Hepatocyte (in vitro differentiated cells): ENCODE results near the gene ADH1B. TPM values are rescaled to one million over a fixed set of nuclear protein-coding genes. Genes with fewer than 3 reads are reported as not detected.

ENCODE experiments used
- DNase-seq: peaks from one replicate; pipeline ENCODE4 v3.0.0-alpha.2; 2016; ENCODE audit warnings: low spot score
- H2AFZ ChIP-seq: fragments of 200-600 bp; sonication (generic); 2 replicates; pipeline ENCODE4 v1.6.0; 2016; ENCODE audit warnings: antibody characterized with exemption, mild to moderate bottlenecking
- H3K27ac ChIP-seq: fragments of 200-600 bp; sonication (generic); 2 replicates; pipeline ENCODE4 v1.5.1; 2016; ENCODE audit warnings: mild to moderate bottlenecking
- H3K27me3 ChIP-seq: fragments of 200-600 bp; sonication (generic); 2 replicates; pipeline ENCODE4 v1.6.1; 2016
- H3K36me3 ChIP-seq: fragments of 200-600 bp; sonication (generic); replicated peaks from 2 replicates; pipeline ENCODE4 v1.5.1; 2016; ENCODE audit warnings: low read depth; ENCODE audit not compliant: insufficient read depth
- H3K4me1 ChIP-seq: fragments of 200-600 bp; sonication (generic); 2 replicates; pipeline ENCODE4 v1.5.1; 2016; ENCODE audit warnings: mild to moderate bottlenecking, moderate library complexity; ENCODE audit not compliant: insufficient read depth
- H3K4me2 ChIP-seq: fragments of 200-600 bp; sonication (generic); 2 replicates; pipeline ENCODE4 v1.6.0; 2016
- H3K4me3 ChIP-seq: fragments of 200-600 bp; sonication (generic); 2 replicates; pipeline ENCODE4 v1.5.1; 2016; ENCODE audit warnings: mild to moderate bottlenecking
- H3K79me2 ChIP-seq: fragments of 200-600 bp; sonication (generic); 2 replicates; pipeline ENCODE4 v1.6.0; 2017; ENCODE audit warnings: mild to moderate bottlenecking
- H3K9me2 ChIP-seq: fragments of 200-600 bp; sonication (generic); replicated peaks from 2 replicates; pipeline ENCODE4 v1.6.0; 2017; ENCODE audit warnings: mild to moderate bottlenecking; ENCODE audit not compliant: insufficient read depth
- H3K9me3 ChIP-seq: fragments of 200-600 bp; sonication (generic); 2 replicates; pipeline ENCODE4 v1.5.1; 2016; ENCODE audit warnings: low read depth, mild to moderate bottlenecking
- H4K20me1 ChIP-seq: fragments of 200-600 bp; sonication (generic); 2 replicates; pipeline ENCODE4 v1.6.0; 2016; ENCODE audit warnings: mild to moderate bottlenecking; ENCODE audit not compliant: insufficient read depth, poor library complexity, severe bottlenecking
- CTCF ChIP-seq: fragments of 200-600 bp; sonication (generic); IDR thresholded peaks from 2 replicates; pipeline ENCODE4 v1.5.1; 2016; ENCODE audit warnings: antibody characterized with exemption, mild to moderate bottlenecking; ENCODE audit not compliant: poor library complexity
- EZH2 ChIP-seq: fragments of 200-600 bp; sonication (generic); IDR thresholded peaks from 2 replicates; pipeline ENCODE4 v1.6.1; 2016; ENCODE audit warnings: antibody characterized with exemption, mild to moderate bottlenecking, borderline replicate concordance
- EZH2phosphoT487 ChIP-seq: fragments of 200-600 bp; sonication (generic); IDR thresholded peaks from one replicate; pipeline ENCODE4 v1.6.1; 2018; ENCODE audit warnings: antibody characterized with exemption, mild to moderate bottlenecking, low read depth, moderate library complexity; ENCODE audit not compliant: unreplicated experiment, severe bottlenecking
- WGBS: methylation state at CpG from one replicate; pipeline ENCODE4 v1.1.6; 2016; ENCODE audit warnings: low lambda C conversion rate; ENCODE audit errors: missing lambda C conversion rate; 5-methylcytosine and 5-hydroxymethylcytosine counted together
- polyA plus RNA-seq: library from polyadenylated mRNA; unstranded; fragments of >200 nt; fragmentation: Nextera tagmentation; extraction: Ambion mirVana; gene quantifications from 2 replicates; pipeline ENCODE4 v1.2.1, GENCODE V29; 2016
- total RNA-seq: library from RNA; depleted of rRNA; stranded (reverse); fragments of >200 nt; gene quantifications from 2 replicates; pipeline ENCODE4 v1.2.3, GENCODE V29; 2014

Gene ADH1B
- total and polyA plus RNA-seq, 2 experiments from 2014 or later, result 4.4 to 8.2 TPM

GRCh38 chr4:99275050-99275449, 46.2 kb downstream of the ADH1B start:
- Histone ChIP-seq H3K4me3 (no peak overlapping the region), H3K9me3 (no peaks in the 10 kb centered on the region), H3K27ac (no peak overlapping the region), H3K9me2 (no peaks in the 10 kb centered on the region), H3K79me2 (no peaks in the 10 kb centered on the region), H3K4me2 (no peak overlapping the region), H2AFZ (no peak overlapping the region), H3K27me3 (no peaks in the 10 kb centered on the region), H4K20me1 (no peaks in the 10 kb centered on the region), H3K4me1 (no peaks in the 10 kb centered on the region), H3K36me3 (no peaks in the 10 kb centered on the region)
- no peak for DNase-seq
- WGBS, result 92% methylated on average over 5 of the region's 5 CpGs
- TF ChIP-seq EZH2, result no peak
- no peak for TF ChIP-seq CTCF
- TF ChIP-seq EZH2phosphoT487, result no peak

- H4K20me1 ChIP-seq, result no peaks in the 10 kb centered on the region
- H3K4me2 ChIP-seq, result no peak overlapping the region
- no peak for DNase-seq
- 100% methylated on average over 2 of the region's 2 CpGs for WGBS
- H3K9me3 ChIP-seq, result no peaks in the 10 kb centered on the region
- H3K4me1 ChIP-seq, result no peaks in the 10 kb centered on the region
- H3K4me3 ChIP-seq, result no peak overlapping the region
- H3K9me2 ChIP-seq, result no peaks in the 10 kb centered on the region
- TF ChIP-seq EZH2, result no peak
- TF ChIP-seq EZH2phosphoT487, result no peak
- TF ChIP-seq CTCF, result no peak
- no peaks in the 10 kb centered on the region for H3K36me3 ChIP-seq
- no peak overlapping the region for H3K27ac ChIP-seq
- no peaks in the 10 kb centered on the region for H3K79me2 ChIP-seq
- no peak overlapping the region for H2AFZ ChIP-seq
- no peaks in the 10 kb centered on the region for H3K27me3 ChIP-seq
Observed at GRCh38 chr4:99273704-99274103, 47.5 kb downstream of the ADH1B start.

- Histone ChIP-seq H3K9me2 (no peaks in the 10 kb centered on the region), H4K20me1 (no peaks in the 10 kb centered on the region), H3K79me2 (no peaks in the 10 kb centered on the region), H3K27me3 (no peaks in the 10 kb centered on the region), H3K36me3 (no peaks in the 10 kb centered on the region), H3K9me3 (no peaks in the 10 kb centered on the region), H2AFZ (no peak overlapping the region), H3K4me3 (no peak overlapping the region), H3K27ac (no peak overlapping the region), H3K4me2 (no peak overlapping the region), H3K4me1 (no peaks in the 10 kb centered on the region)
- TF ChIP-seq CTCF (no peak), EZH2 (no peak)
- no peak for DNase-seq
Observed at GRCh38 chr4:99264927-99265326, 56.3 kb downstream of the ADH1B start.

Other genes with a start within 250 kb of the ADH1B start
- gene ADH5, start 232.6 kb downstream of the ADH1B start, total RNA-seq, result 169 and 200 TPM in 2 replicates
- 128 and 149 TPM in 2 replicates for gene ADH5, start 232.6 kb downstream of the ADH1B start, polyA plus RNA-seq
- gene ADH4, start 177.1 kb downstream of the ADH1B start, total RNA-seq, result 23.5 and 24.0 TPM in 2 replicates
- gene ADH4, start 177.1 kb downstream of the ADH1B start, polyA plus RNA-seq, result 9.2 and 11.0 TPM in 2 replicates
- 23.1 and 23.6 TPM in 2 replicates for gene ADH6, start 102.2 kb downstream of the ADH1B start, total RNA-seq
- 11.9 and 16.0 TPM in 2 replicates for gene ADH6, start 102.2 kb downstream of the ADH1B start, polyA plus RNA-seq
- gene ADH1A, start 30.4 kb downstream of the ADH1B start, total RNA-seq, result 37.6 and 39.0 TPM in 2 replicates
- gene ADH1A, start 30.4 kb downstream of the ADH1B start, polyA plus RNA-seq, result 17.3 and 26.6 TPM in 2 replicates
- gene ADH1C, start 31.3 kb upstream of the ADH1B start, total RNA-seq, result 9.2 and 13.7 TPM in 2 replicates
- gene ADH1C, start 31.3 kb upstream of the ADH1B start, polyA plus RNA-seq, result 3.7 and 4.4 TPM in 2 replicates
- not detected in 2 replicates for gene ADH7, start 113.9 kb upstream of the ADH1B start, total RNA-seq
- gene ADH7, start 113.9 kb upstream of the ADH1B start, polyA plus RNA-seq, result not detected in 2 replicates
- not detected in 2 replicates for gene C4orf17, start 189.6 kb upstream of the ADH1B start, total RNA-seq
- not detected in 2 replicates for gene C4orf17, start 189.6 kb upstream of the ADH1B start, polyA plus RNA-seq
- gene TRMT10A, start 242.6 kb upstream of the ADH1B start, total RNA-seq, result 16.9 and 17.9 TPM in 2 replicates
- gene TRMT10A, start 242.6 kb upstream of the ADH1B start, polyA plus RNA-seq, result 5.4 and 6.2 TPM in 2 replicates